Spinal cord (tissue), 10 donors: ENCODE measurements around the gene KIAA1217. TPM values are rescaled to one million over a fixed set of nuclear protein-coding genes. Genes with fewer than 3 reads are reported as not detected.

Experiments used
- DNase-seq, 6 donors: peaks; one replicate each; pipeline versions ENCODE4 v3.0.0 to v3.0.0-alpha.2; 2013 to 2015; ENCODE audit warnings: low spot score in 6 of 6, low read depth in 4 of 6
- H3K27ac ChIP-seq: one replicate; pipeline ENCODE4 v1.5.1; 2013; ENCODE audit warnings: low read depth, low read length, control low read depth
- H3K27me3 ChIP-seq: one replicate; pipeline ENCODE4 v1.6.1; 2013; ENCODE audit warnings: low read length; ENCODE audit not compliant: control insufficient read depth, insufficient read depth
- H3K36me3 ChIP-seq: one replicate; pipeline ENCODE4 v1.6.1; 2013; ENCODE audit warnings: low read length; ENCODE audit not compliant: control insufficient read depth, insufficient read depth
- H3K4me1 ChIP-seq: one replicate; pipeline ENCODE4 v1.6.1; 2013; ENCODE audit warnings: low read length; ENCODE audit not compliant: control insufficient read depth, insufficient read depth
- H3K4me3 ChIP-seq: one replicate; pipeline ENCODE4 v1.5.1; 2013; ENCODE audit warnings: low read depth, low read length, control low read depth
- H3K9me3 ChIP-seq: one replicate; pipeline ENCODE4 v1.6.1; 2013; ENCODE audit warnings: low read length; ENCODE audit not compliant: control insufficient read depth, insufficient read depth
- WGBS: methylation state at CpG from one replicate; pipeline ENCODE4 v1.1.5; 2013; ENCODE audit warnings: missing lambda C conversion rate; ENCODE audit not compliant: insufficient coverage; 5-methylcytosine and 5-hydroxymethylcytosine counted together
- polyA plus RNA-seq, 2 donors: library from polyadenylated mRNA; unstranded; fragments of 120-200 nt; gene quantifications; one replicate each; pipeline ENCODE4 v1.2.1, GENCODE V29; 2013; ENCODE audit not compliant: insufficient read length in 2 of 2
- total RNA-seq, 2 donors: library from RNA; depleted of rRNA in 1 of 2; stranded (reverse); fragments of 120-200 nt in 1 of 2; fragments of >200 nt in 1 of 2; gene quantifications; one replicate each; pipeline versions ENCODE4 v1.2.3 to v1.2.4, GENCODE V29; 2013 to 2014
- donor health status: healthy.

Gene KIAA1217
- total and polyA plus RNA-seq, 4 donors: 8.7 to 26.7 (median 15.3) TPM

GRCh38 chr10:24526085-24526649 lies 317.2 kb downstream of the KIAA1217 start:
- Histone ChIP-seq H3K4me1 (no peaks in the 10 kb centered on the region), H3K9me3 (no peaks in the 10 kb centered on the region), H3K27ac (no peak overlapping the region)

DNA sequence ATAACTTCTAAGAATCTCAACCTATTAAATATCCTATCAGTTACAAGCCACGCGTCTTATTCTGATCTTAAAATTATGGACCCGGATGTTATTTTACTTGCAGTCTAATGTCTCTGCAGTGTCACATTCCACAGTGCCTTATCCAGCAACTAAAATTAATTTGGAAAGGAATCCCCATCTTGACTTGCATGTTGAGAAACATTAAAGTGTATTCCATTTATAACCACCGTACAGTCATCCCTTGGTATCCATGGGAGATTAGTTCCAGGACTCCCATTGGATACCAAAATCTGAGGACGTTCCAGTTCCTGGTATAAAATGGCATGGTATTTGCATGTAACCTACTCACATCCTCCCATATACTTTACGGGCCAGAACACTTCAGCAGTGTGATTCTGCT lies 320.0 kb downstream of the KIAA1217 start:
- H3K4me1 ChIP-seq: no peaks in the 10 kb centered on the region
- H3K27ac ChIP-seq: no peak overlapping the region
- DNase-seq: peak in 1 of 6 donors; percentile 80
- peaks cover 4% of the 10 kb centered on the region for H3K36me3 ChIP-seq
- no peaks in the 10 kb centered on the region for H3K9me3 ChIP-seq
- no CpG with 5 or more reads among the region's 6 CpGs for WGBS
- H3K27me3 ChIP-seq: no peaks in the 10 kb centered on the region
- no peak overlapping the region for H3K4me3 ChIP-seq

More at GRCh38 chr10:24526085-24526649, 317.2 kb downstream of the KIAA1217 start:
- DNase-seq: no peak
- 98% methylated on average over 9 of the region's 13 CpGs for WGBS
- H3K4me3 ChIP-seq: no peak overlapping the region
- H3K36me3 ChIP-seq: peaks cover 4% of the 10 kb centered on the region
- no peaks in the 10 kb centered on the region for H3K27me3 ChIP-seq

DNA sequence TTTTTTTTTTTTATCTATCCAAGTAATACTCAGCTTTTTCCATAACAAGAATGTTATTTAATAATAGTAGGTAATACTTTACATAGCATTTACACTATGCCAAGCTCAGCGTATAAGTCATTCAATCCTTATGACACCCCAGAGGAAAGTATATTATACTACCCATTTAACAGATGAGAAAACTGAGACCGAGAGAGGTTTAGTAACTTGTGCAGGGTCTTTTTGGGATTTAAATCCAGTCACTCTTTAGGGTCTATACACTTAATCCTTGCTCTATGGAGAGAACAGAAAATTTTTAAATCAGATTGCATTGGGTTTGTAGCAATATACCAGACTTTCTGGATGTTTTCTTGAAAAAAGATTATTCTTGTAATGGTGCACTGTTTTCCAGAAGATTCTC lies 322.5 kb downstream of the KIAA1217 start:
- no peaks in the 10 kb centered on the region for H3K36me3 ChIP-seq
- WGBS: no CpG with 5 or more reads among the region's 2 CpGs
- no peak overlapping the region for H3K4me3 ChIP-seq
- no peak for DNase-seq
- no peaks in the 10 kb centered on the region for H3K4me1 ChIP-seq
- H3K27ac ChIP-seq: no peak overlapping the region
- no peaks in the 10 kb centered on the region for H3K9me3 ChIP-seq
- H3K27me3 ChIP-seq: no peaks in the 10 kb centered on the region

GRCh38 chr10:24533981-24534380 lies 325.0 kb downstream of the KIAA1217 start:
- H3K9me3 ChIP-seq: no peaks in the 10 kb centered on the region
- no peaks in the 10 kb centered on the region for H3K4me1 ChIP-seq
- no peaks in the 10 kb centered on the region for H3K27me3 ChIP-seq
- no peak overlapping the region for H3K27ac ChIP-seq
- peak in 2 of 6 donors; percentile 41 to 76 for DNase-seq
- WGBS: 20% methylated on average over 2 of the region's 4 CpGs
- no peaks in the 10 kb centered on the region for H3K36me3 ChIP-seq
- no peak overlapping the region for H3K4me3 ChIP-seq

DNA sequence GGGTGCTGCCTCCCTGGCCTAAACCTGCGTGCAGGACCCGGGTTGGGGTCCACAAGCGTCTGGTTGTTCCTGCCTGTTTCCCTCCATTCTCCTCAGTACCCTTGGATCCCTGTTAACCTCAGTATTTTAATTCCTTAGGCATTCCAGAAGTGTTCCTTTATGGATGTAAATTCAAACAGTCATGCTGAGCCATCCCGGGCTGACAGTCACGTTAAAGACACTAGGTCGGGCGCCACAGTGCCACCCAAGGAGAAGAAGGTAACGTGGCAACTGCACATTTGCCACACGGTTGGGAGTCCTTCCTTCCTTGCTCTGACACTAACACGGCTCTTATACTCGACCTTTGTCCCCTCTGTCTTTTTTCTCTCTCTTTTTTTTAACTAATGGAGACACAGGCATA lies 327.7 kb downstream of the KIAA1217 start:
- 58% methylated on average over 6 of the region's 11 CpGs for WGBS
- Histone ChIP-seq H3K4me1 (no peaks in the 10 kb centered on the region), H3K27ac (no peak overlapping the region), H3K36me3 (no peaks in the 10 kb centered on the region), H3K4me3 (no peak overlapping the region), H3K9me3 (no peaks in the 10 kb centered on the region), H3K27me3 (no peaks in the 10 kb centered on the region)
- no peak for DNase-seq

DNA sequence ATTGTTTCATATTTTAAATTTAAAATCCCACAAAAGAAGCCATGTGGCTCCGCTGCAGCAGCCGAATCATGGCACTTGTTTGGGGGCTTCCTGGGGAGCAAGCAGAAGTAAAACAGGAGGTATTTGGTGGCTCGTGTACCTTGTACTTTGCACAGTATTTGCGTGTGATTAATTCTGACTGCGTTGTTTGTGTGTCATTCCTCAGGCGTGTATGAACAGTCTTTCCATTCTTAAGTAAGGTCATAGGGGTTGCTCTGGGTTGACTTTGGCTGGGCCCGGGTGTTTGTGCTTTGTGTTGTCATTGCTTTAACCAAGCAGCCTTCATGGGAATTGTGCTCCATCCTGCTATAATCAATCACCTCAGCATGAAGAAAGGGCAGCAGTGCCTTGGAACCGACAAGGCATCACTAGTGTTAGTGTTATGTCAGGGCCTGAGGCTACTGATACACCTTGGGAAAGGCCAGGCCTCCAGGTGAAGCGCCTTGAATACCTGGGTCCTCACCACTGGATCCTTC lies 332.4 kb downstream of the KIAA1217 start:
- H3K27ac ChIP-seq: no peak overlapping the region
- H3K36me3 ChIP-seq: no peaks in the 10 kb centered on the region
- WGBS: 69% methylated on average over 6 of the region's 9 CpGs
- no peak overlapping the region for H3K4me3 ChIP-seq
- no peaks in the 10 kb centered on the region for H3K4me1 ChIP-seq
- DNase-seq: no peak
- H3K9me3 ChIP-seq: no peaks in the 10 kb centered on the region
- no peaks in the 10 kb centered on the region for H3K27me3 ChIP-seq

DNA sequence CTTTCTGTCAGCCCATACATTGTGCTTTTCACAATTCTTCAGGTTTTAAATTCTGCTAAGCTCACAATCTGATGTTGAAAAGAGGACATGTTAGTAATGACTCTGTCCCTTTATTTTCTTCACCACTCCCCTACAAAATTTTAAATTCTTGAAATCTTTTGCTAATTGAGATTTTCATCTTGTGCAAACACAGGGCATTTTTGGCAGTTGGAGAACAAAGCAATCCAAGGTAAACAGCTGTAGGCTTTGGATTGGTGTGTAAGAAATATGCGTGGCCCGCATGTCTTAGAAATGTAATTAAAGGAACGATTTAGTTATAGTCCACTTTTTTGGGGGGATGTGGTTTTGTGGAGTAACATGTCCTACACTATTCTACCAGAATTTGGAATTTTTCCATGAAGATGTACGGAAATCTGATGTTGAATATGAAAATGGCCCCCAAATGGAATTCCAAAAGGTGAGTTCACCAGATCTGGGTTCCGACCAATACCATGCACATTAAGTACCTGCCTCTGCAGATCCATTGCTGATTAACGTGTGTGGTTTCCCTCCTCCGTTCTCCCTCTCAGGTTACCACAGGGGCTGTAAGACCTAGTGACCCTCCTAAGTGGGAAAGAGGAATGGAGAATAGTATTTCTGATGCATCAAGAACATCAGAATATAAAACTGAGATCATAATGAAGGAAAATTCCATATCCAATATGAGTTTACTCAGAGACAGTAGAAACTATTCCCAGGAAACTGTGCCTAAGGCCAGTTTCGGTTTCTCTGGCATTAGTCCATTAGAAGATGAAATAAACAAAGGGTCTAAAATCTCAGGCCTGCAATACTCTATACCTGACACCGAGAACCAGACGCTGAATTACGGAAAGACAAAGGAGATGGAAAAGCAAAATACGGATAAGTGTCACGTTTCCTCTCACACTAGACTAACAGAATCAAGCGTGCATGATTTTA lies 333.7 kb downstream of the KIAA1217 start:
- Histone ChIP-seq H3K9me3 (no peaks in the 10 kb centered on the region), H3K36me3 (no peaks in the 10 kb centered on the region), H3K4me3 (no peak overlapping the region), H3K27me3 (no peaks in the 10 kb centered on the region), H3K4me1 (no peaks in the 10 kb centered on the region), H3K27ac (no peak overlapping the region)
- no peak for DNase-seq
- no CpG with 5 or more reads among the region's 14 CpGs for WGBS

GRCh38 chr10:24544776-24545175 lies 335.8 kb downstream of the KIAA1217 start:
- Histone ChIP-seq H3K4me3 (no peak overlapping the region), H3K27me3 (no peaks in the 10 kb centered on the region), H3K27ac (no peak overlapping the region), H3K36me3 (no peaks in the 10 kb centered on the region), H3K9me3 (no peaks in the 10 kb centered on the region), H3K4me1 (no peaks in the 10 kb centered on the region)
- no peak for DNase-seq
- 90% methylated on average over 8 of the region's 10 CpGs for WGBS

DNA sequence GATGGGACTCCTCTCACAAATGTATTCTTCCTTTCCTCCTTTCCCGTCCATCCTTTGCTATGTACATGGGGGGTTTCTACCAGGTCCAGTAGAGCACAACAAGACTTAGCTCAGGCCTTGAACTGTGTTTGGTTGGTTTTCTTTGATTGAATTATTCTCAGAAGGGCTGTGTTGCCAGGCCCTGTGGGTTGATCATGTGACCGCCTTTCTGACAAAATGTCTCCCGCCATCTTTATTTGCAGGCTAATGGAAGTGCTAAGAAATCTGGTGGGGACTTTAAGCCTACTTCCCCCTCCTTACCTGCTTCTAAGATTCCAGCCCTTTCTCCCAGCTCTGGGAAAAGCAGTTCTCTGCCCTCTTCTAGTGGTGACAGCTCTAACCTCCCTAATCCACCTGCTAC lies 336.6 kb downstream of the KIAA1217 start:
- Histone ChIP-seq H3K4me3 (no peak overlapping the region), H3K36me3 (no peaks in the 10 kb centered on the region), H3K27me3 (no peaks in the 10 kb centered on the region), H3K4me1 (no peaks in the 10 kb centered on the region), H3K9me3 (no peaks in the 10 kb centered on the region), H3K27ac (no peak overlapping the region)
- no peak for DNase-seq
- WGBS: 100% methylated on average over 1 of the region's 3 CpGs
